Measurements from ENCODE around the gene ENTPD1.
A peak's percentile ranks its signal among the peaks of the same experiment; 100 is the strongest.

The ENTPD1 gene

GRCh38 chr10:95832216-95833041 lies 76.5 kb downstream of the ENTPD1 start:
- Histone ChIP-seq H3K9ac (ENCODE audit: low read length in 2 of 2) (peak overlapping the region in 1 of 2 donors; percentile 5), H3K4me1 (ENCODE audit: control insufficient read depth, insufficient read depth, low read length) (peaks cover 17% of the 10 kb centered on the region), H3K9me3 (ENCODE audit: control insufficient read depth in 2 of 2, low read length in 2 of 2) (no peaks in the 10 kb centered on the region), H3K4me3 (ENCODE audit: low read length in 2 of 2) (no peak overlapping the region), H3K36me3 (ENCODE audit: control insufficient read depth in 2 of 2, insufficient read depth in 2 of 2, low read length in 2 of 2) (no peaks in the 10 kb centered on the region), H3K27ac (ENCODE audit: low read length) (no peak overlapping the region), H3K27me3 (ENCODE audit: control insufficient read depth in 1 of 2, insufficient read depth in 2 of 2, low read length in 2 of 2) (no peaks in the 10 kb centered on the region)

GRCh38 chr10:95833042-95833610 lies 77.2 kb downstream of the ENTPD1 start:
- Histone ChIP-seq H3K27me3 (ENCODE audit: control insufficient read depth in 1 of 2, insufficient read depth in 2 of 2, low read length in 2 of 2) (no peaks in the 10 kb centered on the region), H3K4me3 (ENCODE audit: low read length in 2 of 2) (no peak overlapping the region), H3K9ac (ENCODE audit: low read length in 2 of 2) (no peak overlapping the region), H3K27ac (ENCODE audit: low read length) (peak overlapping the region; percentile 2), H3K36me3 (ENCODE audit: control insufficient read depth in 2 of 2, insufficient read depth in 2 of 2, low read length in 2 of 2) (no peaks in the 10 kb centered on the region), H3K4me1 (ENCODE audit: control insufficient read depth, insufficient read depth, low read length) (peaks cover 21% of the 10 kb centered on the region), H3K9me3 (ENCODE audit: control insufficient read depth in 2 of 2, low read length in 2 of 2) (no peaks in the 10 kb centered on the region)

GRCh38 chr10:95834406-95834805 lies 78.4 kb downstream of the ENTPD1 start:
- H3K4me3 ChIP-seq (ENCODE audit: low read length in 2 of 2), result no peak overlapping the region
- no peaks in the 10 kb centered on the region for H3K9me3 ChIP-seq (ENCODE audit: control insufficient read depth in 2 of 2, low read length in 2 of 2)
- H3K4me1 ChIP-seq (ENCODE audit: control insufficient read depth, insufficient read depth, low read length), result peaks cover 21% of the 10 kb centered on the region
- H3K9ac ChIP-seq (ENCODE audit: low read length in 2 of 2), result no peak overlapping the region
- no peak overlapping the region for H3K27ac ChIP-seq (ENCODE audit: low read length)
- H3K27me3 ChIP-seq (ENCODE audit: control insufficient read depth in 1 of 2, insufficient read depth in 2 of 2, low read length in 2 of 2), result no peaks in the 10 kb centered on the region
- no peaks in the 10 kb centered on the region for H3K36me3 ChIP-seq (ENCODE audit: control insufficient read depth in 2 of 2, insufficient read depth in 2 of 2, low read length in 2 of 2)

- Histone ChIP-seq H3K4me3 (ENCODE audit: low read length in 2 of 2) (no peak overlapping the region), H3K27me3 (ENCODE audit: control insufficient read depth in 1 of 2, insufficient read depth in 2 of 2, low read length in 2 of 2) (no peaks in the 10 kb centered on the region), H3K9ac (ENCODE audit: low read length in 2 of 2) (no peak overlapping the region), H3K36me3 (ENCODE audit: control insufficient read depth in 2 of 2, insufficient read depth in 2 of 2, low read length in 2 of 2) (no peaks in the 10 kb centered on the region), H3K4me1 (ENCODE audit: control insufficient read depth, insufficient read depth, low read length) (peaks cover 21% of the 10 kb centered on the region), H3K27ac (ENCODE audit: low read length) (no peak overlapping the region), H3K9me3 (ENCODE audit: control insufficient read depth in 2 of 2, low read length in 2 of 2) (no peaks in the 10 kb centered on the region)
Observed at GRCh38 chr10:95835149-95835860, 79.3 kb downstream of the ENTPD1 start.

- H3K4me1 ChIP-seq (ENCODE audit: control insufficient read depth, insufficient read depth, low read length), result peaks cover 21% of the 10 kb centered on the region
- H3K27ac ChIP-seq (ENCODE audit: low read length), result no peak overlapping the region
- no peaks in the 10 kb centered on the region for H3K27me3 ChIP-seq (ENCODE audit: control insufficient read depth in 1 of 2, insufficient read depth in 2 of 2, low read length in 2 of 2)
- no peaks in the 10 kb centered on the region for H3K36me3 ChIP-seq (ENCODE audit: control insufficient read depth in 2 of 2, insufficient read depth in 2 of 2, low read length in 2 of 2)
- H3K9me3 ChIP-seq (ENCODE audit: control insufficient read depth in 2 of 2, low read length in 2 of 2), result no peaks in the 10 kb centered on the region
- no peak overlapping the region for H3K4me3 ChIP-seq (ENCODE audit: low read length in 2 of 2)
- H3K9ac ChIP-seq (ENCODE audit: low read length in 2 of 2), result no peak overlapping the region
Observed at GRCh38 chr10:95835911-95836310, 79.9 kb downstream of the ENTPD1 start.

GRCh38 chr10:95836610-95837355 lies 80.8 kb downstream of the ENTPD1 start:
- H3K9me3 ChIP-seq (ENCODE audit: control insufficient read depth in 2 of 2, low read length in 2 of 2), result no peaks in the 10 kb centered on the region
- no peaks in the 10 kb centered on the region for H3K27me3 ChIP-seq (ENCODE audit: control insufficient read depth in 1 of 2, insufficient read depth in 2 of 2, low read length in 2 of 2)
- H3K36me3 ChIP-seq (ENCODE audit: control insufficient read depth in 2 of 2, insufficient read depth in 2 of 2, low read length in 2 of 2), result no peaks in the 10 kb centered on the region
- peak overlapping the region; percentile 66 for H3K27ac ChIP-seq (ENCODE audit: low read length)
- H3K4me3 ChIP-seq (ENCODE audit: low read length in 2 of 2), result no peak overlapping the region
- no peak overlapping the region for H3K9ac ChIP-seq (ENCODE audit: low read length in 2 of 2)
- peaks cover 17% of the 10 kb centered on the region for H3K4me1 ChIP-seq (ENCODE audit: control insufficient read depth, insufficient read depth, low read length)

- H3K27me3 ChIP-seq (ENCODE audit: control insufficient read depth in 1 of 2, insufficient read depth in 2 of 2, low read length in 2 of 2), result no peaks in the 10 kb centered on the region
- H3K9ac ChIP-seq (ENCODE audit: low read length in 2 of 2), result no peak overlapping the region
- H3K4me1 ChIP-seq (ENCODE audit: control insufficient read depth, insufficient read depth, low read length), result peaks cover 12% of the 10 kb centered on the region
- H3K27ac ChIP-seq (ENCODE audit: low read length), result peak overlapping the region; percentile 66
- H3K36me3 ChIP-seq (ENCODE audit: control insufficient read depth in 2 of 2, insufficient read depth in 2 of 2, low read length in 2 of 2), result no peaks in the 10 kb centered on the region
- H3K9me3 ChIP-seq (ENCODE audit: control insufficient read depth in 2 of 2, low read length in 2 of 2), result no peaks in the 10 kb centered on the region
- no peak overlapping the region for H3K4me3 ChIP-seq (ENCODE audit: low read length in 2 of 2)
Observed at GRCh38 chr10:95837356-95837776, 81.4 kb downstream of the ENTPD1 start.

- H3K9me3 ChIP-seq (ENCODE audit: control insufficient read depth in 2 of 2, low read length in 2 of 2), result no peaks in the 10 kb centered on the region
- H3K27me3 ChIP-seq (ENCODE audit: control insufficient read depth in 1 of 2, insufficient read depth in 2 of 2, low read length in 2 of 2), result no peaks in the 10 kb centered on the region
- peaks cover 0 to under 1% of the 10 kb centered on the region in 2 donors for H3K36me3 ChIP-seq (ENCODE audit: control insufficient read depth in 2 of 2, insufficient read depth in 2 of 2, low read length in 2 of 2)
- H3K4me3 ChIP-seq (ENCODE audit: low read length in 2 of 2), result no peak overlapping the region
- H3K4me1 ChIP-seq (ENCODE audit: control insufficient read depth, insufficient read depth, low read length), result peaks cover 8% of the 10 kb centered on the region
- peak overlapping the region; percentile 66 for H3K27ac ChIP-seq (ENCODE audit: low read length)
- H3K9ac ChIP-seq (ENCODE audit: low read length in 2 of 2), result no peak overlapping the region
Observed at GRCh38 chr10:95837783-95838182, 81.8 kb downstream of the ENTPD1 start.

- Histone ChIP-seq H3K9ac (ENCODE audit: low read length in 2 of 2) (no peak overlapping the region), H3K4me3 (ENCODE audit: low read length in 2 of 2) (no peak overlapping the region), H3K9me3 (ENCODE audit: control insufficient read depth in 2 of 2, low read length in 2 of 2) (no peaks in the 10 kb centered on the region), H3K36me3 (ENCODE audit: control insufficient read depth in 2 of 2, insufficient read depth in 2 of 2, low read length in 2 of 2) (peaks cover 2 to 15% of the 10 kb centered on the region in 2 donors), H3K27me3 (ENCODE audit: control insufficient read depth in 1 of 2, insufficient read depth in 2 of 2, low read length in 2 of 2) (no peaks in the 10 kb centered on the region), H3K27ac (ENCODE audit: low read length) (no peak overlapping the region), H3K4me1 (ENCODE audit: control insufficient read depth, insufficient read depth, low read length) (peaks cover 8% of the 10 kb centered on the region)
Observed at GRCh38 chr10:95840121-95840520, 84.2 kb downstream of the ENTPD1 start.

- no peak overlapping the region for H3K27ac ChIP-seq (ENCODE audit: low read length)
- no peak overlapping the region for H3K9ac ChIP-seq (ENCODE audit: low read length in 2 of 2)
- no peak overlapping the region for H3K4me3 ChIP-seq (ENCODE audit: low read length in 2 of 2)
- H3K27me3 ChIP-seq (ENCODE audit: control insufficient read depth in 1 of 2, insufficient read depth in 2 of 2, low read length in 2 of 2), result no peaks in the 10 kb centered on the region
- no peaks in the 10 kb centered on the region for H3K9me3 ChIP-seq (ENCODE audit: control insufficient read depth in 2 of 2, low read length in 2 of 2)
- peaks cover 8% of the 10 kb centered on the region for H3K4me1 ChIP-seq (ENCODE audit: control insufficient read depth, insufficient read depth, low read length)
- peaks cover 7 to 20% of the 10 kb centered on the region in 2 donors for H3K36me3 ChIP-seq (ENCODE audit: control insufficient read depth in 2 of 2, insufficient read depth in 2 of 2, low read length in 2 of 2)
Observed at GRCh38 chr10:95840681-95841080, 84.7 kb downstream of the ENTPD1 start.

Data from stomach smooth muscle (tissue), 2 donors.